Right lobe of liver (tissue), 4 donors: ENCODE measurements around the gene ATP2A1.

Experiments used
- CTCF ChIP-seq, 4 donors: fragments of 200-600 bp in 3 of 4; fragments of 450-650 bp in 1 of 4; IDR thresholded peaks; one replicate each; pipeline versions ENCODE4 v1.5.1 to v1.8.0; 2016 to 2022; ENCODE audit warnings: antibody characterized with exemption in 4 of 4, mild to moderate bottlenecking in 2 of 4
- POLR2A ChIP-seq: fragments of 450-650 bp; IDR thresholded peaks from one replicate; pipeline ENCODE4 v1.6.1; 2017; ENCODE audit warnings: antibody characterized with exemption, mild to moderate bottlenecking
- donor health status: DM: no; HTN: no; CAD: no.
- donor health status: DM: no; HTN: no; CAD: no.
- donor health status: DM: no; HTN: yes; CAD: no.

GRCh38 chr16:28867241-28867640 is 11.0 kb upstream of the ATP2A1 start:
- TF ChIP-seq POLR2A (no peak), CTCF (IDR thresholded peaks at IDR 0.05) (no peak)
